PFSK-1 (cell line): ENCODE data around the gene ATAT1.

Experiments used
- FOXP2 ChIP-seq: optimal IDR thresholded peaks from 2 replicates; pipeline ENCODE3; 2011; ENCODE audit warnings: borderline replicate concordance, control low read depth, inconsistent platforms; ENCODE audit not compliant: insufficient read depth; ENCODE audit errors: extremely low read length, extremely low read depth
- POLR2AphosphoS5 ChIP-seq: IDR thresholded peaks from 2 replicates; pipeline ENCODE4 v1.6.1; 2012; ENCODE audit warnings: low read depth, mild to moderate bottlenecking, control low read depth, low read length, moderate library complexity
- TAF1 ChIP-seq: IDR thresholded peaks from 2 replicates; pipeline ENCODE4 v1.6.1; 2012; ENCODE audit warnings: low read length, control low read depth, borderline replicate concordance; ENCODE audit not compliant: insufficient read depth

GRCh38 chr6:30590509-30590908 is 36.2 kb upstream of the ATAT1 start:
- no peak for TF ChIP-seq TAF1
- no peak for TF ChIP-seq FOXP2
- 0 out of 2 replicates have a peak, but pooled peaks have one; percentile 27 for TF ChIP-seq POLR2AphosphoS5
